HG03064 (cell line): Measurements from ENCODE around the gene SPEG.

ENCODE experiments used
- ATAC-seq: cut with Tn5 transposase; IDR thresholded peaks from one replicate; pipeline ENCODE4 v1.9.1; 2021; ENCODE audit warnings: low read depth; ENCODE audit not compliant: unreplicated experiment

Gene SPEG

GRCh38 chr2:219523031-219523671 lies 88.5 kb downstream of the SPEG start:
- no peak for ATAC-seq

DNA sequence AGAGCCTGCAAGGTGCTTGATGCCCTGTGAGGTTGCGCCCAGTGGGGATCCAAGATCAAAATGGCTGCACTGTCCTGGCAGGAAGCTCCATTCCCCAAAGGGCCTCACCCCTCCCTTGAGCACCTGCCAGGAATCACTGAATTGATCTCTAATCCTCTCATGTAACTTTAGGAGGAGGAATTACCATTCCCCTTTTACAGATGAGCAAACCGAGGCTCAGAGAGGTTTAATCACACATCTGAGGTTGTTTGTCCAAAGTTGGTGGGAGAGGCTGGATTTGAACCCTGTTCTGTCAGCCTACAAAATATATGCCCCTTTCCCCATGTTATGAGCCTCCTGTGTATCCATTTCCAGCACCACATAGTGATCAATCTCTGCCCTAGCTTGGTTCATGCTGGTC lies 90.2 kb downstream of the SPEG start:
- ATAC-seq = no peak

GRCh38 chr2:219525533-219526232 lies 91.0 kb downstream of the SPEG start:
- ATAC-seq = no peak

- no peak for ATAC-seq
These were observed 91.9 kb downstream of the SPEG start for GRCh38 chr2:219526320-219527075.

DNA sequence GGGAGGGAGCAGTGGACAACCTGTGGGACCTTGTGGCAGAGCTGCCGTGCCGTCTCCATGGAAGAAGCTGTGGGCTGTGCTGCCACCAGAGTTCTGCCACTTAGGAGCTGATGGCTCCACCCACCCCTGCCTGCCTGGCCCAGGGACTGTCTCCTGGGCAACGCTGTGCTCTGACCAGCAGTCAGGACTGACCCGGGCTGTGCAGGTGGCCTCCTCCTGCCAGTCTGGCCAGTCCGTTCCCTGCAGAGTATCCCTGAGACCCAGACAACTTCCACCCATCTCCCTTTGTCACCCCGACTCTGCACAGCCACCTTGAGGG lies 92.4 kb downstream of the SPEG start:
- no peak for ATAC-seq

DNA sequence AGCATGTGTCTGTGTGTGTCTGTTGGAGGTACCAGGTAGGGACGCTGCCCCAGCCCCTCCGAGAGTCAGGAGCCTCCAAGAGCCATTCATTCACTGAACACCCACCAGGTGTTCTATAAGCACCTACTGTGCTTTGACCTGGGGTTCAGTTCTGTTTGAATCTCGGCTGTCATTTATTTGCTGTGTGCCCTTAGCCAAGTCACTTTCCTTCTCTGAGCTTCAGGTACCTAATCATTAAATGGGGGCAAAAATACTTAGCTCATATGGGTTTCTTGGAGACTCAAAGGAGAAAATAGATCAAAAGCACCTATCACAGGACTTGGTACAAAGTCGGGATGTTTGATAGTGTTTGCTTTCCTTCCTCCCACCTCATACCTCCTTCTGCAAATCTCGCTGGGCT lies 92.8 kb downstream of the SPEG start:
- ATAC-seq = no peak

DNA sequence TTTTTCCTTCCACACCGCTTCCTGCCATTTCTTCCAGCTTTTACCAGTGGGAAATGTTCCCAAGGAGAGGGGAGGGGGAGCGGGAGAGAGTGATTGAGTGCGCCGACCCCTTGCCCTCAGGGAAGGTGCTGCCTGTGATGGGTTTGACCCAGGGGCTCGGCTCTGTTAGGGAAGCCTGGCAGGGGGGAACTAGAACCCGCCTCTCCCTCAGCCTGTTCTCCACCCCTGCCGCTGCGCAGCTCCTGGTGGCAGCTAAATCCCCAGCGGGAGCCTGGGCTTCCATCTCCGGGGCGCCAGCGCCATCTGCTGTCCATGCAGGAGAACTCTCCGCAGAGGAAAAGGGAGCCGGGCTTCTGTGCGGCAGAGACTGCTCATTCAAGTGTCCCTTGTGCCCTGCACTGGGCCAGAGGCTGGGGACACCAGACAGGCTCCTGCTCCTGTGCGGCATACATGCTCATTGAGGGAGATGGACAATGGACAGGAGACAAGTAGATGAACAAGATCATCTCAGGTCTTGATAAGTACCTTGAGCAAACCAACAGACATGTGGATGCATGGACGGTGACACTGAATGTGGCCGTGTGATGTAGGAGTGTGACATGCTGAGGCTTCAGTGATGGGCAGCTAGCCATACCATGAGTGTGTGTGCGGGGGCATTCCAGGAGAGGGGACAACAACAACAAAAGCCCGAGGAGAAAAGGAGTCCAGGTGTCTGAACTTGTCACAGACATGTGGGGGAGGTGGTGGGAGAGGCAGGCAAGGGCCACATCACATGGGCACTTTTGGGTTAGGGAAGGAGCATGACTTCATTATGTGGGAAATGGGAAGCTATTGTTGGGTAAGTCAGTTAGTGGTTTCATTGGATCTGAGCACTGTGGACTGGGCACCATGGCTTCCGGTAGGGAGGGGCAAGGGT lies 95.7 kb downstream of the SPEG start:
- peak; percentile 80 for ATAC-seq

DNA sequence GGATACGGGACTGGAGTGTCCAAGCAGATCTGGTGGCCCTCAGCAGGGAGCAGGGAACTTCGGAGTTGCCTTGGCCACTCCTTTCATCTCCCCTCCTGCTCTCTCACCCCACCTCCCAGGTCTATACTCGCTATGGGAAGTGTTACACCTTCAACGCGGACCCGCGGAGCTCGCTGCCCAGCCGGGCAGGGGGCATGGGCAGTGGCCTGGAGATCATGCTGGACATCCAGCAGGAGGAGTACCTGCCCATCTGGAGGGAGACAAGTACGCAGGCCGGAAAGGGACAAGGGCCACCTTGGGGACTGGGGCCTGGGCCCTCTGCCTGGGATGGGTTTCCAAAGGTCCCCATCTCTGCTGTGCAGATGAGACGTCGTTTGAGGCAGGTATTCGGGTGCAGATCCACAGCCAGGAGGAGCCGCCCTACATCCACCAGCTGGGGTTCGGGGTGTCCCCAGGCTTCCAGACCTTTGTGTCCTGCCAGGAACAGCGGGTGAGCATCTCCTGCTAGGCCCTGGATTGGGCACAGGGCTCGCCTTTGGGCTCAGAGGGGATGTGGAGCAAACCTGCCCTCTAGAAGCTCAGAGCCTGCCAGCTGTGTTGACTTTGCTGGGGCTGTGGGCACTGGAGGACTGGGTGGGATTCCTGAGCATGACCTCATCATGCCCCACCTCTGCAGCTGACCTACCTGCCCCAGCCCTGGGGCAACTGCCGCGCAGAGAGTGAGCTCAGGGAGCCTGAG lies 97.2 kb downstream of the SPEG start:
- no peak for ATAC-seq

- no peak for ATAC-seq
These were observed 97.7 kb downstream of the SPEG start for GRCh38 chr2:219532378-219532649.

DNA sequence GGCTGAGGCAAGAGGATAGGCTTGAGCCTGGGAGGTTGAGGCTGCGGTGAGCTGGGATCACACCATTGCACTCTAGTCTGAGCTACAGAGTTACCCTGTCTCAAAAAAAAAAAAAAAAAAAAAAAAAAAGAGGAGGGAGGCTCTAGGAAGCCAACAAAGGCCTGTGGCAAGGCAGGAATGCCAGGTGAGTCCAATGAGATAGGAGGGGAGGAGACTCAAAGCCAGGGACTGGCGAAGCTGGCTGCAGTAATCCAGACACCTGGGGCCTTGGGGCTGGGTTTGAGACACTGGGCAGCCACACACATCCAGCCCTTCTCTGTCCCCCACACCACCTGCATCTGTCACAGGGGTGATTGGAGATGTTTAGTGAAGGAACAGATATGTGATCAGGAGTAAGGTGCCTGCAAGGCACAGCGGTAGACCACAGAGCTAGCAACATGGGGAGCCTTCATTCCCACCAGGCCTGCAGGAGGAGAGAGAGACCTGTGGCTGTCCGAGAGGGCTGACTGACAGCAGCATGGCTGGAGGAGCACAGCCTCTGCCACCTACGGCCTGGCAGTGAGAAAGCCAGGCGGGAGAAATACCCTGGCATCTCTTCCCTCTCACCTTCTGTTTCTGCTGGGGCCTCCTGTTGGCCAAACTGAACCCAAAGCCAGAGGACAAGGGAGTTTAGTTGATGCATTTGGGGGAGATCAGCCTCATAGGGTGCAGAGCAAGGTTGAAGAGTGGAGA lies 99.5 kb downstream of the SPEG start:
- no peak for ATAC-seq

DNA sequence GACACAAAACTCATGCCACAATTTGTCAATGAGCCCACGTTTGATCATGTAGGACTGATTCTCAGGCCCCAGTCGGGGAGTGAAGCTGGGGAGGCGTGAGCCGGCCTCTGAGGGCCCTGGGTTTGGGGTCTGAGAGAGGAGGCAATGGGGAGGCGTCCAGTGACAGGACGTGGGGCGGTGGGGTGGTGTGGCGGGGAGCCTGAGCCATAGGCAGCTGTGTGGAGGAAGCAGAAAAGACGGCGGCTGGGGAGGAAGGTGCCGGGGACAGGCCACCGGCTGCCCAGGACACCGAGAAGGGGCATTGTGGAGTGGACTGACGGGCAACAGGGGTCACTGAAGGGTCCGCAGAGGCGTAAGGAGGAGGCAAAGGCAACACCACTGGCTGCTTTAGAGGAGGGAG lies 101.8 kb downstream of the SPEG start:
- ATAC-seq = no peak

DNA sequence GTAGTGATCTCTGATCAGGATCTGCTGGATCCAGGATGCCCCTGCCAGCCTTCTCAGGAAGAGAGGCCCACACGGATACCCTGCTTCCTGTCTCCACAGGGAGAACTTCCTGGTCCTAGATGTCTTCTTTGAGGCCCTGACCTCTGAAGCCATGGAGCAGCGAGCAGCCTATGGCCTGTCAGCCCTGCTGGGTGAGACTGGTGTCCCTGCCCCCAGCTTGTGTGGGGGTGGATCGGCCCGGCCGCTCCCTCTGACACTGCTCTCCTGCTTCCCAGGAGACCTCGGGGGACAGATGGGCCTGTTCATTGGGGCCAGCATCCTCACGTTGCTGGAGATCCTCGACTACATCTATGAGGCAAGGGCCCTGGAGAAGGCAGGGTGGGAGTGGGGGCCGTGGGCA lies 102.3 kb downstream of the SPEG start:
- no peak for ATAC-seq

GRCh38 chr2:219537657-219538488 lies 103.2 kb downstream of the SPEG start:
- no peak for ATAC-seq

DNA sequence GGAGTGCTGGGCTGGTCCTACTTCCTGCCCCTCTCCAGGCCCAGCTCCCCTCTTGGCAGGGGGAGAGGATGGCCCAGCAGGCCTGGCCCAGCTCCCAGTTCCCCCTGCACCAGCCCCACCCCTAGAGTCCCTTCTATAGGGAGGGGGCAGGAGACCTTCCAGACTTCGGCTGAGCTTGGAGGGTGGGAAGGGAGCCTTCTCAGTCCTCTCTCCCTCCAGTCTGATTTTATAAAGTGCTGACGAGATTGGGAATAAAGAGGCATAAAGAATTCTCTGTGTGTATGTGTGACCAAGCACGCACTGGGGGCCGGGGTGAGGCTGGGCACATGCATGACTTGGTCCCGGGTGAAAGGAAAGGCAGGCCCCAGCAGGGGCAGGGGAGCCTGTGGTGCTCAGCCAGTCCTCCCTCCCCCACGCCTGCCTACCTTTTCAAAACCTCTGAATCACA lies 103.9 kb downstream of the SPEG start:
- no peak for ATAC-seq

GRCh38 chr2:219538956-219539788 lies 104.5 kb downstream of the SPEG start:
- no peak for ATAC-seq

DNA sequence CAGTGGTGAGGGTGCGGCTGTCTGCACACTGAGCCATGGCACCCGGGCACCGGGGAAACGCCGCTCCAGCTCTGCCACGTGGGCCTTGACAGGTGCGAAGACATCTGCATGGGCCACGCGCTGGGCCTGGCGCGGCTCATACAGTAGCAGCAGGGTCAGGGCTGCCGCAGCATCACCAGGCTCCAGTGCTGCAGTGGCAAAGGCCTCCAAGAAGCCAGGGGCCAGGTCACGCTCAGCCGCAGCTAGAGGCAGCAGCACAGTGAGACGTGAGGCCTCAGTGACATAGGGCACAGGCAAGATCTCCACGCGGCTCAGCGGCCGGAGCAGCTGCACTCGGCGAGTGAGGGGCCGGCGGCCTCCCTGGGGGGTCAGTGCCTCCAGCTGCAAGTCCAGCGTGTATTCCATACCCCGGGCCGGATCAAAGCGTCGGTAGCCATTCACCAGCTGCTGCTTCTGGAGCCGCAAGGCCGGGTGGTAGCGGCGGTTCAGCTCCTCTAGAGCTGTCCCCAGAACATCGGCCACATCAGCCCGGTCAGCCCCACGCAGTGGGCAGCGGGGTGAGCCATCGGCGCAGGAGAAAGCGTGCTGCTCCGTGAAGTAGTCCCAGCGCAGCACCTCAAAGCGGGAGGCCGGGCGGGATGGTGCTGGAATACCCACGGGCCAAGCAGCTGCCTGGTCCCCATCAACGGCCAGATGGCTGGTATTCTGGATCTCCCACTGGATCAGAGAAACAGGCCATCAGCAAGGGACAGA lies 105.5 kb downstream of the SPEG start:
- ATAC-seq = no peak

DNA sequence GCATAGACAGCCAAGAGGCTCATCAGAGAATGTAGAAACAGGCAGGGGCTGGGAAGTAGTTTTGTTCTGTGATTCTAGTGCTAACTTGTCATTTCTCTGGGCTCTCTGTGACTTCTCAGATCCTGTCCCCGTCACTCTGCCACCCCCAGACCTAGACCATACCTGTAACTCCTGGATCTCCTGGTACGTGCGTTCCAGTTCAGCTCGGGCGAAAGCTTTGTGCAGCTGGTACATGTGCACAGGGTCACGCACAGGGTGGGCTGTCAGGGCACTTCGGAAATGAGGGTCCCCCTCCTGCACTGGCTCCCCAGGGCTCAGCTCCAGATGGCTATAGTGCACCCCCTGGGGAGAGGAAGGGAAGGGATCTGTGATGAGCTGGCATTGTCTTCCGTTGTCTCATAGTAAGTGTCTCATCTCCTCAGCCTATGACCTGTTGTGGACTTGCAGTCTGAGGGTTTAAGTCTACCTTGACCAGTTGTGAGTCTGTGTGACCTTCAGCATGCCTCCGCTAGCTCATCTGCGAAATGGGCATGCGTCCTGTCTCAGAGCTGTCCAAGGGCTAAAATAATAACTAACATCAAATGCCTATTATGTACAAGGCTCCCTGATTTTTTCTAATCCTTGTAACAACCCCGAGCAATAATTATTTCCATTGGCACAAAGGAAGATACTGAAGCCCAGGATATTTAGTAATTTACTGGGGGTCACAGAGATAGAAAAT lies 106.3 kb downstream of the SPEG start:
- ATAC-seq = no peak
